Measurements from ENCODE around the gene MLST8. TPM values are rescaled to one million over a fixed set of nuclear protein-coding genes. Genes with fewer than 3 reads are reported as not detected.

The MLST8 gene
- total and polyA plus RNA-seq, 2 of the 8 experiments (the other 6 are each of a cell fraction or from before 2014, with no cell fraction given): 67.6 to 321 TPM

DNA sequence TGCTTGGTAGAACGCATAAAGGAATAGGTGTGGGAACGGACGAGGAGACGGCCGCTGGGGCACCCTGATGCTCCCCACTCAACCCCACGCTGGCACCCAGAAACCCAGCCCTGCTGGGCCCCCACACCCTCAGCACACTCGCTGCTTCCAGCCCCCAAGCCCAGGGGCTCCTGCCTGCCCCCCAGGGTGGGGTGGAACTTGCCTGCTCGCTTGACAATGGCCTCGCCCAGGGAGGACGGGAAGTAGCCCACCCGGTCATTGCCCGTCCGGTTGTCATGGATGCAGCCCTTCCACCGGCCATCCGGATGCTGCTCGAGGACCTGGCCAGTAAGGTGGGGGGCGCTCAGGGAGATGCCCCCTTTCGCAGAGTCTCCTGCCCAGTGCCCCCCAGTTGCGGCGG, 18.7 kb upstream of the MLST8 start (continued):
- TF ChIP-seq, protein P1, sequence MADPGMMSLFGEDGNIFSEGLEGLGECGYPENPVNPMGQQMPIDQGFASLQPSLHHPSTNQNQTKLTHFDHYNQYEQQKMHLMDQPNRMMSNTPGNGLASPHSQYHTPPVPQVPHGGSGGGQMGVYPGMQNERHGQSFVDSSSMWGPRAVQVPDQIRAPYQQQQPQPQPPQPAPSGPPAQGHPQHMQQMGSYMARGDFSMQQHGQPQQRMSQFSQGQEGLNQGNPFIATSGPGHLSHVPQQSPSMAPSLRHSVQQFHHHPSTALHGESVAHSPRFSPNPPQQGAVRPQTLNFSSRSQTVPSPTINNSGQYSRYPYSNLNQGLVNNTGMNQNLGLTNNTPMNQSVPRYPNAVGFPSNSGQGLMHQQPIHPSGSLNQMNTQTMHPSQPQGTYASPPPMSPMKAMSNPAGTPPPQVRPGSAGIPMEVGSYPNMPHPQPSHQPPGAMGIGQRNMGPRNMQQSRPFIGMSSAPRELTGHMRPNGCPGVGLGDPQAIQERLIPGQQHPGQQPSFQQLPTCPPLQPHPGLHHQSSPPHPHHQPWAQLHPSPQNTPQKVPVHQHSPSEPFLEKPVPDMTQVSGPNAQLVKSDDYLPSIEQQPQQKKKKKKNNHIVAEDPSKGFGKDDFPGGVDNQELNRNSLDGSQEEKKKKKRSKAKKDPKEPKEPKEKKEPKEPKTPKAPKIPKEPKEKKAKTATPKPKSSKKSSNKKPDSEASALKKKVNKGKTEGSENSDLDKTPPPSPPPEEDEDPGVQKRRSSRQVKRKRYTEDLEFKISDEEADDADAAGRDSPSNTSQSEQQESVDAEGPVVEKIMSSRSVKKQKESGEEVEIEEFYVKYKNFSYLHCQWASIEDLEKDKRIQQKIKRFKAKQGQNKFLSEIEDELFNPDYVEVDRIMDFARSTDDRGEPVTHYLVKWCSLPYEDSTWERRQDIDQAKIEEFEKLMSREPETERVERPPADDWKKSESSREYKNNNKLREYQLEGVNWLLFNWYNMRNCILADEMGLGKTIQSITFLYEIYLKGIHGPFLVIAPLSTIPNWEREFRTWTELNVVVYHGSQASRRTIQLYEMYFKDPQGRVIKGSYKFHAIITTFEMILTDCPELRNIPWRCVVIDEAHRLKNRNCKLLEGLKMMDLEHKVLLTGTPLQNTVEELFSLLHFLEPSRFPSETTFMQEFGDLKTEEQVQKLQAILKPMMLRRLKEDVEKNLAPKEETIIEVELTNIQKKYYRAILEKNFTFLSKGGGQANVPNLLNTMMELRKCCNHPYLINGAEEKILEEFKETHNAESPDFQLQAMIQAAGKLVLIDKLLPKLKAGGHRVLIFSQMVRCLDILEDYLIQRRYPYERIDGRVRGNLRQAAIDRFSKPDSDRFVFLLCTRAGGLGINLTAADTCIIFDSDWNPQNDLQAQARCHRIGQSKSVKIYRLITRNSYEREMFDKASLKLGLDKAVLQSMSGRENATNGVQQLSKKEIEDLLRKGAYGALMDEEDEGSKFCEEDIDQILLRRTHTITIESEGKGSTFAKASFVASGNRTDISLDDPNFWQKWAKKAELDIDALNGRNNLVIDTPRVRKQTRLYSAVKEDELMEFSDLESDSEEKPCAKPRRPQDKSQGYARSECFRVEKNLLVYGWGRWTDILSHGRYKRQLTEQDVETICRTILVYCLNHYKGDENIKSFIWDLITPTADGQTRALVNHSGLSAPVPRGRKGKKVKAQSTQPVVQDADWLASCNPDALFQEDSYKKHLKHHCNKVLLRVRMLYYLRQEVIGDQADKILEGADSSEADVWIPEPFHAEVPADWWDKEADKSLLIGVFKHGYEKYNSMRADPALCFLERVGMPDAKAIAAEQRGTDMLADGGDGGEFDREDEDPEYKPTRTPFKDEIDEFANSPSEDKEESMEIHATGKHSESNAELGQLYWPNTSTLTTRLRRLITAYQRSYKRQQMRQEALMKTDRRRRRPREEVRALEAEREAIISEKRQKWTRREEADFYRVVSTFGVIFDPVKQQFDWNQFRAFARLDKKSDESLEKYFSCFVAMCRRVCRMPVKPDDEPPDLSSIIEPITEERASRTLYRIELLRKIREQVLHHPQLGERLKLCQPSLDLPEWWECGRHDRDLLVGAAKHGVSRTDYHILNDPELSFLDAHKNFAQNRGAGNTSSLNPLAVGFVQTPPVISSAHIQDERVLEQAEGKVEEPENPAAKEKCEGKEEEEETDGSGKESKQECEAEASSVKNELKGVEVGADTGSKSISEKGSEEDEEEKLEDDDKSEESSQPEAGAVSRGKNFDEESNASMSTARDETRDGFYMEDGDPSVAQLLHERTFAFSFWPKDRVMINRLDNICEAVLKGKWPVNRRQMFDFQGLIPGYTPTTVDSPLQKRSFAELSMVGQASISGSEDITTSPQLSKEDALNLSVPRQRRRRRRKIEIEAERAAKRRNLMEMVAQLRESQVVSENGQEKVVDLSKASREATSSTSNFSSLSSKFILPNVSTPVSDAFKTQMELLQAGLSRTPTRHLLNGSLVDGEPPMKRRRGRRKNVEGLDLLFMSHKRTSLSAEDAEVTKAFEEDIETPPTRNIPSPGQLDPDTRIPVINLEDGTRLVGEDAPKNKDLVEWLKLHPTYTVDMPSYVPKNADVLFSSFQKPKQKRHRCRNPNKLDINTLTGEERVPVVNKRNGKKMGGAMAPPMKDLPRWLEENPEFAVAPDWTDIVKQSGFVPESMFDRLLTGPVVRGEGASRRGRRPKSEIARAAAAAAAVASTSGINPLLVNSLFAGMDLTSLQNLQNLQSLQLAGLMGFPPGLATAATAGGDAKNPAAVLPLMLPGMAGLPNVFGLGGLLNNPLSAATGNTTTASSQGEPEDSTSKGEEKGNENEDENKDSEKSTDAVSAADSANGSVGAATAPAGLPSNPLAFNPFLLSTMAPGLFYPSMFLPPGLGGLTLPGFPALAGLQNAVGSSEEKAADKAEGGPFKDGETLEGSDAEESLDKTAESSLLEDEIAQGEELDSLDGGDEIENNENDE (IDR thresholded peaks at IDR 0.05; ENCODE audit: insufficient replicate concordance, low read length): no peak
- TF ChIP-seq CHD1 (IDR thresholded peaks at IDR 0.05; ENCODE audit: low read depth, low read length): no peak
- TF ChIP-seq HDAC2 (IDR thresholded peaks at IDR 0.05; ENCODE audit: borderline replicate concordance in 1 of 2, low read depth in 2 of 2, low read length in 2 of 2): no peak
- no peak for TF ChIP-seq SP4 (IDR thresholded peaks at IDR 0.05; ENCODE audit: low read length)

All from H1 (cell line).